Midbrain (tissue), 1 donor: Measurements from ENCODE around the gene KIF1B.

Experiments
- DNase-seq: peaks from one replicate; lab custom pipeline; 2025; lab: John Stamatoyannopoulos, UW

Gene KIF1B

DNA sequence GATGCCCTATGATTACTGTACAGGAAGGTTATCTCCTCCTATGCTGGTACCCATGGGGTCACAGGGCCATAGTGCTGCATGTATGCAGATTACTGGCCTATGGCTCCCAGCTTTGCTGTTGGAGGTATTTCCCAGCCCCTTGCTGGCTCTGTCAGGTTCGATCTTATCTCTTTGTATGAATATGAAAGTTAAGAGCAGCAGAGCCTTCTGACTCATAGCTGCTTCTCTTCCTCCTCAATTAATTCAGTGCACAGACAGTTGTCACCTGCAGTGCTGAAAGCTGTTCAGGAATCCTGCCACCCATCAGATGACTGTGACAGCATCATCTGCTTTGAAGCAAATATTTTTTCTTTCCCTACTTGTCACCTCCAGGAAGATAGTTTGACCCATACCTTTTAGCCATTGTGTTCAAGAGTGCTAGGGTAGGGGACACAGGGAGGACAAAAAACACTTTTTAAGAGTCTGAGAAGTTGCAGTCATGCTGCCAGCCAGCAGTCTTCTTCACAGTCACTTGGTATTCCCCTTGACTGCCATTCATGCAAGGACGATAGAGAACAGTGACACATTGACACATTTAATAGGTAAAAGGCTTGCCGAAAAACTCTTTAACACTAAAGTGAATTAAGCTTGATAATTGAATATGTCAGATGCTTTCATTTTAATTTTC lies 73.1 kb downstream of the KIF1B start:
- no peak for DNase-seq

GRCh38 chr1:10286244-10286643 lies 75.9 kb downstream of the KIF1B start:
- DNase-seq = no peak

- no peak for DNase-seq
Measured at GRCh38 chr1:10287023-10287645, 76.8 kb downstream of the KIF1B start.

GRCh38 chr1:10288029-10288615 lies 77.8 kb downstream of the KIF1B start:
- no peak for DNase-seq

DNA sequence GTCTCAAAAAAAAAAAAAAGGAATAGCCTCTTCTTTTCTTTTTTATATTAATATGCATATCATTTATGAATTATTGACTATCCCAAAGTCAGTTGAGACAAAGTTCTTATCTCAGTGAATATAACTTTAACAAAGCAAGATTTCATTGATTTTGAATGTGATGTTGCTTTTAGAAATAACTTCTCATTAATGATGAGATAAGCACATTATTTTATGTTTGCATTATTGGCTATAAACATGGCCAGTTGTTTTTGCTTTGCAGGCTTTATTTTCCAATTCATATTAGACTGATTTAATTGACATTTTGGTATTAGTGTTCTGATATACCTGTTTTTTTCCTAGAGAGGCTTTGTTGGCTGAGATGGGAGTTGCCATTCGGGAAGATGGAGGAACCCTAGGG lies 81.3 kb downstream of the KIF1B start:
- no peak for DNase-seq

- DNase-seq = no peak
Measured at GRCh38 chr1:10292188-10292587, 81.8 kb downstream of the KIF1B start.

GRCh38 chr1:10295481-10296085 lies 85.2 kb downstream of the KIF1B start:
- peak; percentile 82 for DNase-seq

DNA sequence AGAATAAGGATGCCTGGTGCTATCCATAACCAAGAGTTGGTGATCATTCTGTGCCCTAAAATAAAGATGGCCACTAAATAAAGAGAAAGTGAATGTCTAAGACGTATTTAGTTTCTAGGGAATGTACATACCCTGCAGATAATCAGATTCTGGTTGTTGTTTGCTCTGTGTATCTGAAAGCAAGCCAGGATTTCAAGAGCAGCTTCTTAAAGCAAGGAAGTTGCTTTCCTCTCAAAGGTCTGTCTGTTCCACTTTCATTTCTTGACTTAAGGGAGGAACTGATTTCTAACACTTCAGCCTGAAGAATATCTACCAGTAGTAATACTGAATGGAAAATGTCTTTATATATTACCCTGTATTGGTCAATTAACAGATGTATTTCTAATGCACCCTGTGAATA lies 88.8 kb downstream of the KIF1B start:
- DNase-seq = peak; percentile 19

GRCh38 chr1:10302416-10302815 lies 92.0 kb downstream of the KIF1B start:
- no peak for DNase-seq

GRCh38 chr1:10304295-10304694 lies 93.9 kb downstream of the KIF1B start:
- no peak for DNase-seq

DNA sequence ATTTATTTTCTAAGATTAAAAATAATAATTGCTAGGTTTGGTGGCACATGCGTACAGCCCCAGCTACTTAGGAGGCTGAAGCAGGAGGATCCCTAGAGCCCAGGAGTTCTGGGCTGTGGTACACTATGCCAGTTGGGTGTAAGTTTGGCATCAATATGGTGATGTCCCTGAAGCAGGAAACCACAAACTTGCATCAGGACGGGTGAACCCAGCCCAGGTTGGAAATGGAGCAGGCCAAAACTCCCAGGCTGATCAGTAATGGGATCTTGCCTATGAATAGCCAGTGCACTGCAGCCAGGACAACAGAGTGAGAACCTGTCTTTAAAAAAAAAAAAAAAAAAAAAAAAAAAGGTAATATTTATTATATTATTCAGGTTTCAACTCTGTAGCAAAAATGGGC lies 96.1 kb downstream of the KIF1B start:
- DNase-seq = no peak

GRCh38 chr1:10308001-10308400 lies 97.6 kb downstream of the KIF1B start:
- no peak for DNase-seq

GRCh38 chr1:10309243-10310011 lies 99.1 kb downstream of the KIF1B start:
- no peak for DNase-seq

GRCh38 chr1:10316752-10317151 lies 106.4 kb downstream of the KIF1B start:
- no peak for DNase-seq

- no peak for DNase-seq
Measured at GRCh38 chr1:10319750-10320149, 109.4 kb downstream of the KIF1B start.

DNA sequence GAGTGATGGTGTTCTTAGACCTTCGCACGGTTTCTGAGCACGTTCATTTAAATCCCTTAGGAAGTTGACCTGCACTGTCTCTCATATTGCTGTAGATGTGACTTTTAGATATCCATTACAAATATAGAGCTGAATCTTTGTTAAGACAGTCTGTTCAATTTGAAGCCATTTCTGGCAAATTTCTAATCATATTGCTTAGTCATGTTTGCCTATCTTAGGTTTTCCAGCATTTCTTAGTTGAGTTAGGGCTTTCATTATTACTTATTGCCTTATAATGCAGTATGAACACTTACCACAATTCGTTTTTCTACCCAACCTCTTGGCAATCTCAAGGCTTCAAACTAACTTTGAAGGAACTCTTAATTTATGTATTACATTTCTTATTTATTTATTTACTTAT lies 110.0 kb downstream of the KIF1B start:
- no peak for DNase-seq

GRCh38 chr1:10322821-10323220 lies 112.5 kb downstream of the KIF1B start:
- DNase-seq = no peak

DNA sequence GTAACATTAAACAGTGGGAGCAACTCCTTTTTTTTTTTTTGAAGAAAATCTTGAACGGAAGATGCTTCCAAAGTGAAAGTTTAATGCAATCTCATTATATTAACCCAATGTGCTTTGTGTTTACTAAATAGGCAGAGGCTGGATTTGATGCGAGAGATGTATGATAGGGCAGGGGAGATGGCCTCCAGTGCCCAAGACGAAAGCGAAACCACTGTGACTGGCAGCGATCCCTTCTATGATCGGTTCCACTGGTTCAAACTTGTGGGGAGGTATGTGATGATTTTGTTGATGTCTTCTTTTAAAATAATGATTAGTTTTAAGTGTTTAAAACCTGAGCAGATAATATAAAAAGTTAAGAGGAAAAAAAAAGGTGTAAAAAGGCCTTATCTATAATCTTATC lies 114.3 kb downstream of the KIF1B start:
- no peak for DNase-seq

DNA sequence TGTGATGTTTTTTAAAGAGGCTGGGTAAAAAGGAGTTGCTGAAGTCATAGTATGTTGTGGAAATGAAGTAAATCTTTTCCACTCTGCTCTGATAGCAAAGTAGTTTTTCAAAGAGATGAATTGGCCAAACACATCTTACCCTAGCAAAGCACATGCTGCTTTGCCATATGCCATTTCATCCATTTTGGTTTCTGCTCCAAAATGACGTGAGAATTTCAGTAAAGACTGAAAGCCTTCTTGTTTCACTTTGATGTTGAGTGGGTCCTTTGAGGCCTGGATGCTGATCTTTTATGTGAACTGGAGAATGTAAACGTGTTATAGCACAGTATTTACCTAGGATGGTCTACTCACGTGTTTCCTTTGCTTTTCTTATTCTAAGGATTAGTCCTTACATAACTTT lies 115.2 kb downstream of the KIF1B start:
- no peak for DNase-seq

GRCh38 chr1:10326251-10326650 lies 115.9 kb downstream of the KIF1B start:
- DNase-seq = no peak

- no peak for DNase-seq
Measured at GRCh38 chr1:10328180-10328963, 118.0 kb downstream of the KIF1B start.

DNA sequence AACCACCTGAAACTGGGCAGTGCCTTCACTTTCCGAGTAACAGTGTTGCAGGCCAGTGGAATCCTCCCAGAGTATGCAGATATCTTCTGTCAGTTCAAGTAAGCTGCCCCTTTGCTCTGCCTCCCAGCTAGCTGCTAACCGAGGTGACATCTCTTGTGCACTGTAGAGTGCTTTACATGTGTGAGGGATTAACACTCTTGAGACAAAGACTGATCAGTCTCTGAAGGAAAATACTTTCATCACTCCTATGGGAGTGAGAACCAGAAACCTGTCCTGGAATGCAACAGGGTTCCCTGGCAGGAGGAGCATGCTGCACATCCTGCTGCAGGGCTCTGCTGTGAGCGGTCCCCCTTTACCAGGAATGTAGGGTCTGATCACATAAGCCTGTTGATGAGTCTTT lies 127.1 kb downstream of the KIF1B start:
- no peak for DNase-seq
